Measurements from ENCODE around the gene KCNH2.

The KCNH2 gene

DNA sequence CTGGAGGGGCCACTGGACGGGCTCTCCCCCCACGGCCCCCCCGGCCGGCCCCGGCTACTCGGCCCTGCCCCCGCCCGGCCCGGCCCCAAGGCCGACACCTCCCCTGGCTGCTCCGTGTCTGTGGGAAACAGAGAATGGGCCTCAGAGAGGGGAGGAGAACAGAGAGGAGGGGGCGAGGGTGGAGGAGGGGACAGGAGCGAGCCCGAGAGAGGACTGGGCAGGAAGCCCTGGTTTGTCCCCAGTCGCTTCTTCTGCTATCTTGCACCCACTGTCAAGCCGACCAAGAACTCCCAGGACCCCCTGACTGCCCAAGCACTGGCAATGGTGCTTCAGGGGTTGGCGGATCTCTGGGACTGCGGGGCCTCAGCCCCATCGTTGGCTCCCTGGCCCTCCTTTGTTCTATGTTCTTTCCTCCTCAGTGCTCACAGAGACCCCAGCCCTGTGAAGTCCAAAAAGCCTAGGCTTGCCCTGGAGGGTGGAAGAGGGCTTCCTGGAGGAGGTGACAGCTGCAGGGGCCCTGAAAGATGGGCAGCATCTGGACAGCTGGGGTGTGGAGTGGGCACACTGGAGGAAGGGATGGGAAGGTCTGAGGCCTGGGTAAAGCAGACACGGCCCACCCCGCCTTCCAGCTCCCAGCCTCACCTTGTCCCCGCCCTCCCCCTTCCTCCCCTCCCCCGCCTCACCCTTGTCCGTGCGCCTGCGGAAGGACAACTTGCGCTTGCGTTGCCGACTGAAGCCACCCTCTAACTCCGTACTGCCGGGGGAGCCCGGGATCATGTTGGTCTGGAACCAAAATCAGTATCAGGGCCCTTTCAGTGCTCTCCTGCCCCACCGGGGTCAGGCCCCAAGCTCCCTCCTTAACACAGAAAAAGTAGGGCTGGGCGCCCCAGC lies 30.1 kb downstream of the KCNH2 start:
- TF ChIP-seq TAF1 (IDR thresholded peaks at IDR 0.05; ENCODE audit: borderline replicate concordance, insufficient read depth, low read length) (no peak), SIN3A (IDR thresholded peaks at IDR 0.05; ENCODE audit: borderline replicate concordance, insufficient read depth, low read length) (no peak), POLR2AphosphoS5 (IDR thresholded peaks at IDR 0.05; ENCODE audit: low read depth, low read length) (no peak)
- TF ChIP-seq, protein P1, sequence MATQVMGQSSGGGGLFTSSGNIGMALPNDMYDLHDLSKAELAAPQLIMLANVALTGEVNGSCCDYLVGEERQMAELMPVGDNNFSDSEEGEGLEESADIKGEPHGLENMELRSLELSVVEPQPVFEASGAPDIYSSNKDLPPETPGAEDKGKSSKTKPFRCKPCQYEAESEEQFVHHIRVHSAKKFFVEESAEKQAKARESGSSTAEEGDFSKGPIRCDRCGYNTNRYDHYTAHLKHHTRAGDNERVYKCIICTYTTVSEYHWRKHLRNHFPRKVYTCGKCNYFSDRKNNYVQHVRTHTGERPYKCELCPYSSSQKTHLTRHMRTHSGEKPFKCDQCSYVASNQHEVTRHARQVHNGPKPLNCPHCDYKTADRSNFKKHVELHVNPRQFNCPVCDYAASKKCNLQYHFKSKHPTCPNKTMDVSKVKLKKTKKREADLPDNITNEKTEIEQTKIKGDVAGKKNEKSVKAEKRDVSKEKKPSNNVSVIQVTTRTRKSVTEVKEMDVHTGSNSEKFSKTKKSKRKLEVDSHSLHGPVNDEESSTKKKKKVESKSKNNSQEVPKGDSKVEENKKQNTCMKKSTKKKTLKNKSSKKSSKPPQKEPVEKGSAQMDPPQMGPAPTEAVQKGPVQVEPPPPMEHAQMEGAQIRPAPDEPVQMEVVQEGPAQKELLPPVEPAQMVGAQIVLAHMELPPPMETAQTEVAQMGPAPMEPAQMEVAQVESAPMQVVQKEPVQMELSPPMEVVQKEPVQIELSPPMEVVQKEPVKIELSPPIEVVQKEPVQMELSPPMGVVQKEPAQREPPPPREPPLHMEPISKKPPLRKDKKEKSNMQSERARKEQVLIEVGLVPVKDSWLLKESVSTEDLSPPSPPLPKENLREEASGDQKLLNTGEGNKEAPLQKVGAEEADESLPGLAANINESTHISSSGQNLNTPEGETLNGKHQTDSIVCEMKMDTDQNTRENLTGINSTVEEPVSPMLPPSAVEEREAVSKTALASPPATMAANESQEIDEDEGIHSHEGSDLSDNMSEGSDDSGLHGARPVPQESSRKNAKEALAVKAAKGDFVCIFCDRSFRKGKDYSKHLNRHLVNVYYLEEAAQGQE (IDR thresholded peaks at IDR 0.05; ENCODE audit: insufficient read depth in 1 of 2, low read depth in 2 of 2, low read length in 2 of 2) = no peak

DNA sequence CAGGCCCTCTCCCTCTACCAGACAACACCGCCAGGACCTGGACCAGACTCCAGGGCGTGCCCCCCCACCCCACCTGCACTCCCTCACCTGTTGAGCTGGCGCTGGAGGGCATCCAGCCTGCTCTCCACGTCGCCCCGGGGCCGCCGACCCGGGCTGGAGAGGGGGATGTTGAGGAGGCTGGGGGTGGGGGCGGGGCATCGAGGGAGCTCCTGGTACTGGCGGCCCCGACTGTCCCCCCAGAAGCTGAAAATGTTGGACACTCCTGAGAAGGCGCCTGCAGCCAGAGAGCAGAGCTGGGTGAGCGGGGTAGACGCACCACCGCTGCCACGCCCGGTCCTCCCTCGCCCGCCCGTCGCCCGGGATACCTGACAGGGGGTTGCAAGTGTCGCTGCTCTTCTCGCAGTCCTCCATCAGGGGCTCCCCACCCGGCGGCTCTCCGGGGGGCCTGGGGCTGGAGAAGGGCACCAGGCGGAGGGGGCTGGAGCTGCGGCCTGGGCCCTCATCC lies 30.8 kb downstream of the KCNH2 start:
- no peak for TF ChIP-seq TAF1 (IDR thresholded peaks at IDR 0.05; ENCODE audit: borderline replicate concordance, insufficient read depth, low read length)
- TF ChIP-seq, protein P1 (IDR thresholded peaks at IDR 0.05; ENCODE audit: insufficient read depth in 1 of 2, low read depth in 2 of 2, low read length in 2 of 2) = no peak
- TF ChIP-seq POLR2AphosphoS5 (IDR thresholded peaks at IDR 0.05; ENCODE audit: low read depth, low read length) = no peak
- no peak for TF ChIP-seq SIN3A (IDR thresholded peaks at IDR 0.05; ENCODE audit: borderline replicate concordance, insufficient read depth, low read length)
- no peak for TF ChIP-seq FOXP2 (optimal IDR thresholded peaks at IDR 0.05; ENCODE audit: borderline replicate concordance, extremely low read depth, extremely low read length, insufficient read depth)

DNA sequence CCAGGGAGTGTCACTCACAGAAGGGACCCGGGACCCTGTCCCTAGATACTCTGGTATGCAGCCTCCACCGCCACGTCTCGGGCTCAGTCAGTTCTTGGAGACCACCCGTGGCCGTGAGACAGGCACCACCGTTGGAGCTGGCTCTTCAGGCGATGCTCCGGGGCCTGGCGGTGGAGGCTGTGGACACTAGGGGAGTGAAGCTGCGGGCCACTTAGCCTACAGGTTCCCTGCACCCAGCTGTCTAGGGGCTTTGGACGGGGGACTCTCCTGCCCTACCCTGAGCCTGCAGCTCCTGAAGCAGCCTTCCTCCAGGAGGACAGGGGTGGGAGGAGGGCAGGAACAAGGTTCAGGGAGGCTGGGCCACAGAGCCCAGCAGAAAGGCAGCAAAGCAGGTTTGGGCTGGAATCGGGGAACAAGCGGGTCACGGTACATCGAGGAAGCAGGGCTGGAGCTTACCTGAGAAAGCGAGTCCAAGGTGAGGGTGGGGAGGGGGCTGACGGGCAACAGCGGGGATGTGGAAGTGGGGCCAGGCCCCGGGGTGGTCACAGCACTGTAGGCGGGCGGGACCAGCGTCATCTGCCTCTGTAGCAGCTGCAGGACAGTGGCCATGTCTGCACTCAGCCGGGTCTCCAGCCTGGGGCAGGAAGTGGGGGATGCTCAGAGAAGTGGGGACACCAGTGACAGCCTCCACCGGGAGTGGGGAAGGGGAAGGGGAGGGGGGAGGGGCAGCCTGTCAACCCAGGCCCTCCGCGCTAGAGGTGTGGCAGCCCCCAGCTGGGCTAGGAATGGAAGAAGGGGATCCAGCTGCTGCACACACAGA lies 31.5 kb downstream of the KCNH2 start:
- TF ChIP-seq POLR2AphosphoS5 (IDR thresholded peaks at IDR 0.05; ENCODE audit: low read depth, low read length) = no peak
- no peak for TF ChIP-seq SIN3A (IDR thresholded peaks at IDR 0.05; ENCODE audit: borderline replicate concordance, insufficient read depth, low read length)
- no peak for TF ChIP-seq TAF1 (IDR thresholded peaks at IDR 0.05; ENCODE audit: borderline replicate concordance, insufficient read depth, low read length)
- TF ChIP-seq FOXP2 (optimal IDR thresholded peaks at IDR 0.05; ENCODE audit: borderline replicate concordance, extremely low read depth, extremely low read length, insufficient read depth) = no peak
- TF ChIP-seq, protein P1 (IDR thresholded peaks at IDR 0.05; ENCODE audit: insufficient read depth in 1 of 2, low read depth in 2 of 2, low read length in 2 of 2) = no peak

DNA sequence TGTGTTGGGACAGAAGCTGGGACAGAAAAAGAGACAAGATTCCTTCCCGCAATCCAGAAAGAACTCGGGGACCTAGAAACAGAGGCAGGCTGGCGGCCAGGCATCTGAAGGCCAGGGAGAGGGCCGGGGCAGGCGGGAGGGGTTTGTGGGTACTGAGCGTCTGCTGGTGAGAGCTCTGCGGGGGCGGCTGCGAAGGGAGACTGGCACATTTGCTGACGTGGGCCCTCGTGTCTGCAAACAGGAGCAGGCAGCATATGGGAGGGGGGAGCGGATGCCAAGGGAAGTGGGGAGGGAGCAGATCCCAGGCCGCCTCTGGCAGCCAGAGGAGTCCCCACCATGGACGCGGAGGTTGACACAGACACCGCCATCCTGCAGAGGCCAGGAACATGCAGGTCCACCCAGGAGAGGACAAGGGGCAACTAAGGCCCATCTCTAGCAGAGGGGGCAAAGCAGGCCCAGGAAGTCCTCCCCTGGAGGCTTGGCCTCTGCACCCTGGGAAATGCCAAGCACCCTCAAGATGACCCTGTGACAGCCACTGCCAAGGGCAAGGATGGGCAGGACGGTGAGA lies 32.2 kb downstream of the KCNH2 start:
- TF ChIP-seq SIN3A (IDR thresholded peaks at IDR 0.05; ENCODE audit: borderline replicate concordance, insufficient read depth, low read length) = no peak
- no peak for TF ChIP-seq TAF1 (IDR thresholded peaks at IDR 0.05; ENCODE audit: borderline replicate concordance, insufficient read depth, low read length)

DNA sequence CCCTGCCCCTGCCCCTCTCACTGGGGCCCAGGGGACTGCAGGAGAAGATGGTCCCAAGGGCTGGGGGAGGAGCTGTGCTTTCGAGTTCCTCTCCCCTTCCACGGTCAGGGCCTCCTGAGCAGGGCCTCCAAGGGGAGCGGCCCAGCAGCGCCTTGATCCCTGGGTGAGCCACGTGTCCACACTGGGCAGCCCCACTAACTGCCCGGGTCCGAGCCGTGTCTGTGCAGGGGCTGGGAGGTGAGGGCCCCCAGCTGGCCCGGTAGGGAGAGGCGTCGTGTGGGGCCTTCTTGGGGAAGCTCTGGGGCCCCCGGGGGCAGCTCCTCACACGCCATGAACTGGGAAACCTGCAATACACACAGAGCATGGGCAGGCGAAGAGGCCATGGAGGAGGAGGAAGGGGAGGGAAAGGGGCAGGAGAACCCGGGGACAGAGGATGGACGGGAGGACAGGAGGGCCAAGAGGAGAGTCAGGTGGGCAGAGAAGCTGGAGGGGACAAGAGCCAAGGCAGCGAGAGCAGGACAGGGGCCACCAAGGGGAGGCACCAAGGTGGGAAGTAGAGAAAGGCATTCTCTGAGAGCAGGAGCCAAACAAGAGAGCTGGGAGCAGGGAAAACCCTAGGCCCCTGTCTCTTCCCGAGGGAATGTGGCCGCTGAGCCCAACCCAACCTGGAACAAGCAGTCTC lies 32.8 kb downstream of the KCNH2 start:
- no peak for TF ChIP-seq POLR2AphosphoS5 (IDR thresholded peaks at IDR 0.05; ENCODE audit: low read depth, low read length)
- no peak for TF ChIP-seq TAF1 (IDR thresholded peaks at IDR 0.05; ENCODE audit: borderline replicate concordance, insufficient read depth, low read length)
